Glutamatergic neuron (in vitro differentiated cells): ENCODE measurements around the gene COMMD10. TPM values are rescaled to one million over a fixed set of nuclear protein-coding genes. Genes with fewer than 3 reads are reported as not detected.
"Not testable (repeated sequence)": the region's sequence is repeated elsewhere in the genome, so short reads cannot be mapped to it uniquely, and the experiment has no call there.

Source experiments
- DNase-seq: peaks from one replicate; pipeline ENCODE4 v3.0.0; 2022
- H3K27ac Mint-ChIP-seq: one replicate; pipeline ENCODE4 v1.8.0; 2020; ENCODE audit warnings: mild to moderate bottlenecking, mixed read lengths, inconsistent platforms; ENCODE audit not compliant: unreplicated experiment
- H3K27me3 Mint-ChIP-seq: one replicate; pipeline ENCODE4 v1.8.0; 2020; ENCODE audit warnings: mild to moderate bottlenecking, moderate library complexity, mixed read lengths, inconsistent platforms; ENCODE audit not compliant: unreplicated experiment
- H3K36me3 Mint-ChIP-seq: one replicate; pipeline ENCODE4 v1.8.0; 2020; ENCODE audit warnings: mild to moderate bottlenecking, mixed read lengths, inconsistent platforms; ENCODE audit not compliant: unreplicated experiment
- H3K4me1 Mint-ChIP-seq: one replicate; pipeline ENCODE4 v1.8.0; 2020; ENCODE audit warnings: mild to moderate bottlenecking, low read depth, mixed read lengths, inconsistent platforms; ENCODE audit not compliant: unreplicated experiment
- H3K4me3 Mint-ChIP-seq: one replicate; pipeline ENCODE4 v1.8.0; 2020; ENCODE audit warnings: mild to moderate bottlenecking, mixed read lengths, inconsistent platforms; ENCODE audit not compliant: unreplicated experiment
- H3K9me3 Mint-ChIP-seq: one replicate; pipeline ENCODE4 v1.8.0; 2020; ENCODE audit warnings: mild to moderate bottlenecking, moderate library complexity, mixed read lengths, inconsistent platforms; ENCODE audit not compliant: unreplicated experiment
- total RNA-seq: library from RNA; stranded (reverse); fragmentation: NEBNext Ultra II Directional; extraction: Animal tissue kit (Norgen Biotek cat#: 25700); gene quantifications from one replicate; pipeline ENCODE4 v1.2.1, GENCODE V29; 2021; ENCODE audit not compliant: unreplicated experiment
- TF ChIP-seq, protein P1 (sequence below): fragments of 200-600 bp; sonication (generic); IDR thresholded peaks from one replicate; pipeline ENCODE4 v1.5.0; 2021; ENCODE audit not compliant: partially characterized antibody, unreplicated experiment

The COMMD10 gene
- total RNA-seq, 1 donor from 2014 or later, result 22.9 TPM

DNA sequence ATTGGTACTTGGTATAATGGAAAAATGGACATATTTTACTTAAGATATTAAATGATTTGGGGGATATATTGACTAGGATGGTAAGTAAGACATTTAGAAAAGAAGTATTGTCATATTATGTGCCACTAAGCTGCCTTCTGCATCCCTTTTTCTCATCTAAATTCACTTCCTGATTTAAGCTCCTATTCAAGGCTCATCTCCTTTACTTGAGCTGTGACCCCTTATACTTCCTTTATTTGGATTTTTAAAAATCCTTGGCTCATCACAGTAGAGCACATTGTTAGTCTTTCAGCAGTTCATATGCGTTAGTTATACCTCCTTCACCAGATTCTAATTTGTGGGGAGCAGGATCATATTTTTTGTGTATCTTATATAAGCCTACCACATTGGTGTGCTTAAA is 6.6 kb downstream of the COMMD10 start:
- TF ChIP-seq, protein P1, sequence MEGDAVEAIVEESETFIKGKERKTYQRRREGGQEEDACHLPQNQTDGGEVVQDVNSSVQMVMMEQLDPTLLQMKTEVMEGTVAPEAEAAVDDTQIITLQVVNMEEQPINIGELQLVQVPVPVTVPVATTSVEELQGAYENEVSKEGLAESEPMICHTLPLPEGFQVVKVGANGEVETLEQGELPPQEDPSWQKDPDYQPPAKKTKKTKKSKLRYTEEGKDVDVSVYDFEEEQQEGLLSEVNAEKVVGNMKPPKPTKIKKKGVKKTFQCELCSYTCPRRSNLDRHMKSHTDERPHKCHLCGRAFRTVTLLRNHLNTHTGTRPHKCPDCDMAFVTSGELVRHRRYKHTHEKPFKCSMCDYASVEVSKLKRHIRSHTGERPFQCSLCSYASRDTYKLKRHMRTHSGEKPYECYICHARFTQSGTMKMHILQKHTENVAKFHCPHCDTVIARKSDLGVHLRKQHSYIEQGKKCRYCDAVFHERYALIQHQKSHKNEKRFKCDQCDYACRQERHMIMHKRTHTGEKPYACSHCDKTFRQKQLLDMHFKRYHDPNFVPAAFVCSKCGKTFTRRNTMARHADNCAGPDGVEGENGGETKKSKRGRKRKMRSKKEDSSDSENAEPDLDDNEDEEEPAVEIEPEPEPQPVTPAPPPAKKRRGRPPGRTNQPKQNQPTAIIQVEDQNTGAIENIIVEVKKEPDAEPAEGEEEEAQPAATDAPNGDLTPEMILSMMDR, result no peak
- Mint-ChIP-seq H3K27ac (no peak overlapping the region), H3K36me3 (no peaks in the 10 kb centered on the region), H3K4me3 (no peak overlapping the region), H3K9me3 (no peaks in the 10 kb centered on the region), H3K4me1 (no peaks in the 10 kb centered on the region), H3K27me3 (no peaks in the 10 kb centered on the region)
- DNase-seq, result no peak

DNA sequence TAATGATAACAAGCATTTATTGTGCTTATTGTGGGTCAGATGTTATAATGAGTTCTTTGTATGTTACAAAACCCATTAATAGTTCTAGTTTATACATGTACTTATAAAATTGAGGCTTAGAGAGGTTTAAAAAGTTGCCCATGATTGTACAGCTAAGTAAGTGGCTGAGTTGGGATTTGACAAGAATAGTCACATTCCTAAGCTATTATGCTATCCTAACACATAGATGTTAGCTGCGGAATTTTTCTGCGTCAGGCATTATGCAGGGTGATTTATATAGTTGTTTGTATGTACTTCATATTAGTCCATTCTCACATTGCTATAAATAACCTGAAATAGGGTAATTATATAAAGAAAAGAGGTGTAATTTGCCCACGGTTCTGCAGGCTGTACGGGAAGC is 12.5 kb downstream of the COMMD10 start:
- DNase-seq, result no peak
- Mint-ChIP-seq H3K9me3 (no peaks in the 10 kb centered on the region), H3K36me3 (no peaks in the 10 kb centered on the region), H3K4me3 (no peak overlapping the region), H3K27me3 (no peaks in the 10 kb centered on the region), H3K27ac (no peak overlapping the region), H3K4me1 (no peaks in the 10 kb centered on the region)
- TF ChIP-seq, protein P1, result no peak

DNA sequence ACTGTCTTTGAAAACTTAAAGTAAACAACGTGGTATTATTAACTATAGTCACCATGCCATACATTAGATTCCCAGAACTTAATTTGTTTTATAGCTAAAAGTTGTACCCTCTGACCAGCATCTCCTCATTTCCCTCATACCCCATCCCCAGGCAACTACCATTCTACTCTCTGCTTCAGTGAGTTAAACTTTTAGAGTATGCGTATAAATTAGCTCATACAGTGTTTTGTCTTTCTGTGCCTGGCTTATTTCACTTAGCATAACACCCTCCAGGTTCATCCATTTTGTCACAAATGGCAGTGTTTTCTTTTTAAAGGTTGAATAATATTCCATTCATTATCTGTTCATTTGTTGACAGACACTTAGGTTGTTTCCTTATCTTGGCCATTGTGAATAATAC is 14.2 kb downstream of the COMMD10 start:
- Mint-ChIP-seq H3K4me3 (no peak overlapping the region), H3K27ac (no peak overlapping the region), H3K4me1 (no peaks in the 10 kb centered on the region), H3K9me3 (peaks cover 1% of the 10 kb centered on the region), H3K36me3 (no peaks in the 10 kb centered on the region), H3K27me3 (no peaks in the 10 kb centered on the region)
- TF ChIP-seq, protein P1, result no peak
- DNase-seq, result no peak

DNA sequence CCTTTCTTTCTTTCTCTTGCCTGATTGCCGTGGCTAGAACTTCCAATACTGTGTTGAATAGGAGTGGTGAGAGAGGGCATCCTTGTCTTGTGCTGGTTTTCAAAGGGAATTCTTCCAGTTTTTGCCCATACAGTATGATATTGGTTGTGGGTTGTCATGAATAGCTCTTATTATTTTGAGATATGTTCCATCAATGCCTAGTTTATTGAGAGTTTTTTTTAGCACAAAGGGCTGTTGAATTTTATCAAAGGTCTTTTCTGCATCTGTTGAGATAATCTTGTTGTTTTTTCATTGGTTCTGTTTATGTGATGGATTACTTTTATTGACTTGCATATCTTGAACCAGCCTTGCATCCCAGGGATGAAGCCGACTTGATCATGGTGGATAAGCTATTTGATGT is 20.1 kb downstream of the COMMD10 start:
- H3K36me3 Mint-ChIP-seq, result peaks cover 13% of the 10 kb centered on the region

DNA sequence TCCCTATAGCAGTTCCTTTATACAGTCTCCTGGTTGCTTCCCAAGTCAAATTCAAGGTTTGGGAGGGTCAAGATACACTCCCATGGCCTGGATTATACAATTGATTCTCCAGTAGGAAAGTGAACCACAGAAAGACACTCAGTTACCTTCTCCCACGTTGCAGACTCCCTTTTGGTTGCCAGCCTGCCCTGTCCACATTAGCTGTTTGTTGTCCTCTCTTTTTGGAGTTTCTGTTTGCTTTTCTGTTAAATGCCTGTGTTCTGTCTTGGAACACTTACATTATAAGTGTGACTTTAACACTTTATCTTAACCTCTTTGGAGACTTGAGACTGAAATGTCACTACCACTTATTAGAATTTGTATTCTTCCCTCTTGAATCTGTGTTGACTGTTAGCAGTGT is 30.3 kb downstream of the COMMD10 start:
- no peak overlapping the region for H3K27ac Mint-ChIP-seq
- no peak overlapping the region for H3K4me3 Mint-ChIP-seq
- TF ChIP-seq, protein P1, result no peak
- H3K9me3 Mint-ChIP-seq, result peaks cover 5% of the 10 kb centered on the region
- H3K27me3 Mint-ChIP-seq, result peaks cover 1% of the 10 kb centered on the region
- no peak for DNase-seq
- H3K4me1 Mint-ChIP-seq, result no peaks in the 10 kb centered on the region
- H3K36me3 Mint-ChIP-seq, result peaks cover 17% of the 10 kb centered on the region

More for the DNA sequence above, 20.1 kb downstream of the COMMD10 start:
- H3K27me3 Mint-ChIP-seq, H3K4me1 Mint-ChIP-seq, H3K27ac Mint-ChIP-seq, H3K9me3 Mint-ChIP-seq, H3K4me3 Mint-ChIP-seq, DNase-seq: not testable (repeated sequence)

DNA sequence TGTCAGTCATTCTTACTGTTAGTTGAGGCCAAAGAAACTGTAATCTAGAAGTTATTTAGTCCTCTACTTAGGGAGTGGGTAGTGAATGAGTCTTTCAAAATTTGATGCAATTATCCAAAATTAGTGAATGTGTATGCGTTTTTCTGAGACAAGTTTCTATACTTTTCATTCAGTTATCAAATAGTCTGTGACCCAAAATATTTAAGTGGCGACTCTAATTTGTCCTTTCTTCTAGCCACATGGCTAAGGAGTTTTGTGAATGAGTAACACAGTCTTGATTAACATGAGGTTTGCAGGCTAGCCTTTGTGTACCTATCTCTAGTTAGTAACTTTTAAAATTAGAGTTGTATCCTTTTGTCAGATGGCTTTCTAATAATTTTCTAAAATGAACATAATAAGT is 45.6 kb downstream of the COMMD10 start:
- Mint-ChIP-seq H3K27ac (no peak overlapping the region), H3K36me3 (no peaks in the 10 kb centered on the region), H3K4me1 (peaks cover 3% of the 10 kb centered on the region), H3K27me3 (no peaks in the 10 kb centered on the region), H3K4me3 (no peak overlapping the region), H3K9me3 (no peaks in the 10 kb centered on the region)
- DNase-seq, result no peak
- TF ChIP-seq, protein P1, result no peak
